ENCODE measurements around the gene GJE1.

- TF ChIP-seq CTCF (IDR thresholded peaks at IDR 0.05; ENCODE audit: low read depth, low read length) (no peak), POLR2A (IDR thresholded peaks at IDR 0.05; ENCODE audit: extremely low read depth, insufficient read length) (no peak), MYC (IDR thresholded peaks at IDR 0.05; ENCODE audit: low read depth, low read length) (no peak)
Measured at GRCh38 chr6:142153196-142153595, 20.5 kb downstream of the GJE1 start.
